Transverse colon (tissue), 4 donors: ENCODE data around the gene SLA2. TPM values are rescaled to one million over a fixed set of nuclear protein-coding genes. Genes with fewer than 3 reads are reported as not detected.

Experiments used
- DNase-seq: peaks from one replicate; pipeline ENCODE4 v3.0.0-alpha.2; 2019
- H3K27ac ChIP-seq, 4 donors: fragments of 200-600 bp; sonication (generic); 2 replicates each; pipeline ENCODE4 v1.5.1; 2016 to 2018; ENCODE audit warnings: inconsistent platforms in 4 of 4
- H3K27me3 ChIP-seq: fragments of 200-600 bp; sonication (generic); 2 replicates; pipeline ENCODE4 v1.5.1; 2017; ENCODE audit warnings: inconsistent platforms
- H3K36me3 ChIP-seq, 4 donors: fragments of 200-600 bp; sonication (generic); 2 replicates each; pipeline ENCODE4 v1.5.1; 2017 to 2019; ENCODE audit warnings: inconsistent platforms in 4 of 4
- H3K4me1 ChIP-seq, 4 donors: fragments of 200-600 bp; sonication (generic); 2 replicates each; pipeline ENCODE4 v1.5.1; 2017 to 2020; ENCODE audit warnings: inconsistent platforms in 4 of 4
- H3K4me3 ChIP-seq, 4 donors: fragments of 200-600 bp; sonication (generic); 1 replicate in 1 of 4; 2 replicates in 3 of 4; pipeline versions ENCODE4 v1.5.1 to v1.6.1; 2017 to 2019; ENCODE audit warnings: inconsistent platforms in 4 of 4
- H3K9me3 ChIP-seq, 2 donors: fragments of 200-600 bp; sonication (generic); 2 replicates each; pipeline ENCODE4 v1.5.1; 2017 to 2019; ENCODE audit warnings: inconsistent platforms in 2 of 2
- EP300 ChIP-seq: sonication (generic); formaldehyde crosslinking; IDR thresholded peaks from one replicate; pipeline ENCODE4 v1.6.1; 2017; ENCODE audit warnings: antibody characterized with exemption, low read depth
- POLR2A ChIP-seq: fragments of 450-650 bp; IDR thresholded peaks from one replicate; pipeline ENCODE4 v1.6.1; 2016; ENCODE audit warnings: antibody characterized with exemption, mild to moderate bottlenecking, moderate library complexity
- POLR2AphosphoS5 ChIP-seq, 3 donors: sonication (generic); formaldehyde crosslinking; IDR thresholded peaks; one replicate each; pipeline ENCODE4 v1.6.1; 2016; ENCODE audit warnings: antibody characterized with exemption in 3 of 3
- WGBS, 2 donors: methylation state at CpG; one replicate each; pipeline ENCODE4 v1.1.5; 2018; ENCODE audit warnings: low coverage in 1 of 2; 5-methylcytosine and 5-hydroxymethylcytosine counted together
- in situ Hi-C, 4 donors: fragments of 200-750 bp; cut with MboI; loops; one replicate each; pipeline versions ENCODE4 v1.15.0 to v1.15.1; 2017; ENCODE audit warnings: low sequenced_read_pairs in 3 of 4, low pct_ligation_motif_present in 1 of 4, low pct_unique_long_range_greater_than_20kb in 1 of 4
- intact Hi-C: fragments of 100-400 bp; cut with DNase I; formaldehyde crosslinking; loops from one replicate; pipeline ENCODE4 v1.15.1; 2023; ENCODE audit warnings: low total_unique reads
- total RNA-seq, 4 donors: library from RNA; depleted of rRNA; stranded (reverse); fragments of >200 nt; gene quantifications; one replicate each; pipeline ENCODE4 v1.1.0, GENCODE V29; 2016
- TF ChIP-seq, protein P1 (sequence below), 5 experiments: fragments of 200-600 bp in 3 of 5; fragments of 450-650 bp in 2 of 5; sonication (generic) in 3 of 5; IDR thresholded peaks; 1 replicate in 2 of 5; 2 replicates in 3 of 5; pipeline ENCODE4 v1.5.1; 2016 to 2017; ENCODE audit warnings: antibody characterized with exemption in 5 of 5, inconsistent platforms in 3 of 5, mild to moderate bottlenecking in 2 of 5, moderate library complexity in 1 of 5

Gene SLA2
- total RNA-seq, 4 donors from 2014 or later: 0.48 to 2.6 TPM; not detected in 2

DNA sequence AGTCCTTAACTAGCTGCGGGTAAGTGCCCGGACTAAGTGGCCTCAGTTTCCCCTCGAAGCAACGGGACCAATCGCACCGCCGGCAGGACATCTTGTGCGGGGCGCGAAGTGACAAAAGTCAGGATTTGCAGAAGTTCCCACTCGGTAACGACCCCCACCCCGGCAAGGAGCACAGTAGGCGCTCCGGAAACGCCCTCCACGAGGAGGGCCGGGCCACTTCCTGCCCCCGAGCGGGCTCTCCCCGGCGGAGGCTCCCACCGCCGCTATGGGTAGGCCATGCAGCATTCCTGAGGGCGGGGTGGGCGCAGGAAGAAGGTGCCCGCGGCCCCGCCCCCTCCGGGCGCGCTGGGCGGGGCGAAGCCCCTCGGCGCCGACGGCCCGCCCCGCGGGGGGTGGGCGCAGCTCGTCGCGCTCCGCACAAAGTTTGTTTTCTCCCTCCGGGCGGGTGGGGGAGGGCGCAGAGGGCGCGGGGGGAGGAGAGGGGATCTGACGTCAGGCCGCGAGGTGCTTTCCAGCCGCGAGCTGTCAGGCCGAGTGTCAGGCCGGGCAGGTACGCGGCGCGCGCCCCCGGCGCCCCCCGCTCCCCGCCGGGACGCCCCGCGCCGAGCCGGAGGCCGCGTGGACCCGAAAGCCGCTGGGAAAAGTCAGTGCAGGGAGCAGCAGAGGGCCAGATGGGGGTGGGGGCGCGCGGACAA lies 72.7 kb downstream of the SLA2 start, which contains the start of gene TGIF2:
Gene TGIF2, plus strand, starts transcription at position 495 of the 695 bp plus-strand sequence. CDS start 5,178 bp downstream, outside the sequence.
- intact Hi-C loops (no loop called here), in situ Hi-C loops (loop anchor here in 1 of 4 donors (25.0 kb wide), 1 partner anchor 189 kb away; the partner anchor contains the start of gene DSN1)
- peak within 1 kb of the TSS; percentile 89 to 97 (median 92) for H3K27ac ChIP-seq
- H3K9me3 ChIP-seq: no peaks in the 10 kb centered on the region
- DNase-seq: peak; percentile 87
- TF ChIP-seq POLR2AphosphoS5 (IDR thresholded peaks at IDR 0.05) (peak in 1 of 3 donors; percentile 27), POLR2A (peak; percentile 35), EP300 (no peak)
- peaks cover 11 to 31% (median 26%) of the 10 kb centered on the region in 4 donors for H3K4me1 ChIP-seq
- H3K4me3 ChIP-seq: peak within 1 kb of the TSS; percentile 59 to 81 (median 76)
- no peaks in the 10 kb centered on the region for H3K27me3 ChIP-seq
- WGBS, 2 donors: 12% methylated on average over 39 of the region's 80 CpGs; no CpG with 5 or more reads in 1 of the 2 donors
- no peaks in the 10 kb centered on the region for H3K36me3 ChIP-seq

DNA sequence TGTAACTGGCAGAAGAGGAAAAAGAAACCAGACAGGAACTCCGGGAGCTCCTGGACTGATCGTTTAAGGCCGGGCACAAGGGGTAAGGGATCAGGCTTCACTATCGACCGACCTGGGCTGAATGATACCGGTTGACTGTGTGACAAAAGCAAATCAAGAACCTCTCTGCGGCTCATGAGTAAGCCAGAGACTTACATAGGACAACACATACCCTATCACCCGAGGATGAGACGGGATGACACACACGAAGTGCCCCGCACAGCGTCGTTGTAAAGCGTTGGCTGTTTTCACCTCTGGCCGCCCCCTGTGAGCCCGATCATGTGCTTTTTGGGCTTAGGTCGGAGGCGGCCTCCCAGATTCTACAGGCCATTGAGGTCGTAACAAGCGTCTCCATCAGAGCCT lies 73.3 kb downstream of the SLA2 start:
- Histone ChIP-seq H3K4me3 (peak overlapping the region; percentile 17 to 81 (median 76)), H3K27me3 (no peaks in the 10 kb centered on the region), H3K36me3 (no peaks in the 10 kb centered on the region), H3K4me1 (peaks cover 11 to 31% (median 26%) of the 10 kb centered on the region in 4 donors), H3K27ac (peak overlapping the region; percentile 89 to 97 (median 92)), H3K9me3 (no peaks in the 10 kb centered on the region)
- no peak for TF ChIP-seq POLR2AphosphoS5 (IDR thresholded peaks at IDR 0.05)
- no peak for TF ChIP-seq POLR2A
- no peak for TF ChIP-seq EP300
- TF ChIP-seq, protein P1, sequence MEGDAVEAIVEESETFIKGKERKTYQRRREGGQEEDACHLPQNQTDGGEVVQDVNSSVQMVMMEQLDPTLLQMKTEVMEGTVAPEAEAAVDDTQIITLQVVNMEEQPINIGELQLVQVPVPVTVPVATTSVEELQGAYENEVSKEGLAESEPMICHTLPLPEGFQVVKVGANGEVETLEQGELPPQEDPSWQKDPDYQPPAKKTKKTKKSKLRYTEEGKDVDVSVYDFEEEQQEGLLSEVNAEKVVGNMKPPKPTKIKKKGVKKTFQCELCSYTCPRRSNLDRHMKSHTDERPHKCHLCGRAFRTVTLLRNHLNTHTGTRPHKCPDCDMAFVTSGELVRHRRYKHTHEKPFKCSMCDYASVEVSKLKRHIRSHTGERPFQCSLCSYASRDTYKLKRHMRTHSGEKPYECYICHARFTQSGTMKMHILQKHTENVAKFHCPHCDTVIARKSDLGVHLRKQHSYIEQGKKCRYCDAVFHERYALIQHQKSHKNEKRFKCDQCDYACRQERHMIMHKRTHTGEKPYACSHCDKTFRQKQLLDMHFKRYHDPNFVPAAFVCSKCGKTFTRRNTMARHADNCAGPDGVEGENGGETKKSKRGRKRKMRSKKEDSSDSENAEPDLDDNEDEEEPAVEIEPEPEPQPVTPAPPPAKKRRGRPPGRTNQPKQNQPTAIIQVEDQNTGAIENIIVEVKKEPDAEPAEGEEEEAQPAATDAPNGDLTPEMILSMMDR (IDR thresholded peaks at IDR 0.05): no peak
- DNase-seq: peak; percentile 31
- WGBS, 2 donors: 0 to 30% methylated on average over 1 to 20 of the region's 20 CpGs
- in situ Hi-C loops (loop anchor here in 1 of 4 donors (25.0 kb wide), 1 partner anchor 190 kb away; the partner anchor contains the start of gene DSN1), intact Hi-C loops (no loop called here)

DNA sequence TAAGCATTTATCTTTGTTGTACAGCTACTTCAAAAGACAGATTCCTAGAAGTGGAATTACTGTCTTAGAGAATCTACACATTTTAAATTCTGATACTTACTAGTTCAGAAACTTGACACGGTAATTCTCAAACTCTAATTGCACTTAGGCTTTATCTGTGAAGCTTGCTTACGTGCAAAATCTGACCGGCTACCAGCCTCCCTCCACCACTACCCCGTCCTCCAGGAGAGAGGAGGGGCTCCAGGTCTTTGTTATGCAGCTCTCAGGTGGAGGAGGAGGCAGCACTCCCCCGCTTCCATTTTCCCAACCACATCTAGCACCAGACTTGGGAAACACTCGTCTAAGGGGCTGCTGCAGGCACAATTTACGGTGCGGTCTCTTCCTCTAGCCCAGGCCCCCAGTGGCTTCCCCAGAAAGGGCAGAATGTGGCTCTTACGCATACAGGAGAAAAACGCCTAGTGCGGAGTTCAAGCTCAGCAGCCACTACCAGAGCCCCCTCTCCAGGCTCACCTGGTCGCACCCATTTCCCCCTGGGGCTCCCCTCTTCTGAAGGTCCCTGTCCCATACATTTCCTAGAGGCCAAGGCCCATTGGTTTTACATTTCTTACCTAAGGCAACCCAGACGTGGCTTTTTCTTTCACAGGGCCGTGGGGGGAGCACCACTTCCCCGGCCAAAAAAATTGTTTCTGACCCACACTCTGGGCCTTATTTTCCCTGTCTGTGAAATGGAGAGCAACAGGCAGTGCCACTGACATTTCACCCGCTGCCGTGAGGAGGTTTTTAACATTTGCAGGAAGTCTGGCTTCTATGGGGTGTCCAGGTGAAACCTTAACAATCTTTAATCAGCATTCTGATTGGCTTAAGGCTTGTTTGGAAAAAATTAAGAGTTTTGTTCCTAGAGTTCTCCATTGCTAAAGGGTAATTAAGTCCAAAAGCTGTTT lies 74.2 kb downstream of the SLA2 start:
- Histone ChIP-seq H3K27ac (peak overlapping the region; percentile 89 to 97 (median 92)), H3K4me1 (peaks cover 11 to 31% (median 26%) of the 10 kb centered on the region in 4 donors), H3K4me3 (no peak overlapping the region), H3K9me3 (no peaks in the 10 kb centered on the region), H3K36me3 (no peaks in the 10 kb centered on the region), H3K27me3 (no peaks in the 10 kb centered on the region)
- no peak for TF ChIP-seq EP300
- no peak for TF ChIP-seq POLR2A
- TF ChIP-seq POLR2AphosphoS5 (IDR thresholded peaks at IDR 0.05): no peak
- TF ChIP-seq, protein P1 (IDR thresholded peaks at IDR 0.05): no peak
- in situ Hi-C loops: loop anchor here in 1 of 4 donors (25.0 kb wide), 1 partner anchor 190 kb away; the partner anchor contains the start of gene DSN1
- 51 to 67% methylated on average over 7 to 17 of the region's 17 CpGs for WGBS, 2 donors
- intact Hi-C loops: no loop called here
- DNase-seq: no peak

DNA sequence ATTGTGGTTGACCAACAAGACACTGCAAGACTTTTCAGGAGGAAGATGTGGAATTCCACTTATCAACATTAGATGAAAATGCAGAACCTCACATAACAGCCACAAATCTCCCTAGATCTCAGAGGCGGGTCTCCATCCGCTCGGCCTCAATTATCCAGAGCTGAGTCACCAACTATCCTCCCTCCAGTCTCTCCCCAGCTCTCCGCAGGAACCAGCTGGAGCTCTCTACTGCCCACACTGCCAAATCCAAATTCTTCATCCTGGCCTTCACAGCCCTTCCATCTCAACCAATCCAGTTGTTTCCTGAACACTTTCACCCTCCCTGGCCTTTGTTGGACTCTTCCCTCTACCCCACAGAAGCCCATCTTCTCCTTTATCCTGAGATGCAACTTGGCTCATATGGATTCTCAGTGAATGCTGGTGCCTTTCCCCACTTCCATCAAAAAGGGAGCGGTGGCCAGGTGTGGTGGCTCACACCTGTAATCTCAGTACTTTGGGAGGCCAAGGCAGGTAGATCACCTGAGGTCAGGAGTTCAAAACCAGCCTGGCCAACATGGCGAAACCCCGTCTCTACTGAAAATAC lies 76.1 kb downstream of the SLA2 start:
- intact Hi-C loops: loop anchor here (5.0 kb wide), 1 partner anchor 32 kb away; no protein-coding TSS in a partner anchor
- in situ Hi-C loops: loop anchor here in 1 of 4 donors (25.0 kb wide), 1 partner anchor 192 kb away; the partner anchor contains the start of gene DSN1
- 85 to 87% methylated on average over 2 to 7 of the region's 7 CpGs for WGBS, 2 donors
- no peak for DNase-seq
- no peaks in the 10 kb centered on the region for H3K27me3 ChIP-seq
- H3K9me3 ChIP-seq: no peaks in the 10 kb centered on the region
- peaks cover 4 to 19% (median 13%) of the 10 kb centered on the region in 4 donors for H3K4me1 ChIP-seq
- H3K4me3 ChIP-seq: no peak overlapping the region
- H3K36me3 ChIP-seq: no peaks in the 10 kb centered on the region
- TF ChIP-seq EP300 (no peak), POLR2AphosphoS5 (IDR thresholded peaks at IDR 0.05) (no peak), POLR2A (no peak)
- TF ChIP-seq, protein P1 (IDR thresholded peaks at IDR 0.05): no peak
- no peak overlapping the region for H3K27ac ChIP-seq
